Measurements from ENCODE around the gene DLGAP1. TPM values are rescaled to one million over a fixed set of nuclear protein-coding genes. Genes with fewer than 3 reads are reported as not detected.

Gene DLGAP1
- total and polyA plus RNA-seq, 10 of the 15 experiments (the other 5 are each of a cell fraction or from before 2014, with no cell fraction given) = 0.23 to 27.6 (median 1.9) TPM

DNA sequence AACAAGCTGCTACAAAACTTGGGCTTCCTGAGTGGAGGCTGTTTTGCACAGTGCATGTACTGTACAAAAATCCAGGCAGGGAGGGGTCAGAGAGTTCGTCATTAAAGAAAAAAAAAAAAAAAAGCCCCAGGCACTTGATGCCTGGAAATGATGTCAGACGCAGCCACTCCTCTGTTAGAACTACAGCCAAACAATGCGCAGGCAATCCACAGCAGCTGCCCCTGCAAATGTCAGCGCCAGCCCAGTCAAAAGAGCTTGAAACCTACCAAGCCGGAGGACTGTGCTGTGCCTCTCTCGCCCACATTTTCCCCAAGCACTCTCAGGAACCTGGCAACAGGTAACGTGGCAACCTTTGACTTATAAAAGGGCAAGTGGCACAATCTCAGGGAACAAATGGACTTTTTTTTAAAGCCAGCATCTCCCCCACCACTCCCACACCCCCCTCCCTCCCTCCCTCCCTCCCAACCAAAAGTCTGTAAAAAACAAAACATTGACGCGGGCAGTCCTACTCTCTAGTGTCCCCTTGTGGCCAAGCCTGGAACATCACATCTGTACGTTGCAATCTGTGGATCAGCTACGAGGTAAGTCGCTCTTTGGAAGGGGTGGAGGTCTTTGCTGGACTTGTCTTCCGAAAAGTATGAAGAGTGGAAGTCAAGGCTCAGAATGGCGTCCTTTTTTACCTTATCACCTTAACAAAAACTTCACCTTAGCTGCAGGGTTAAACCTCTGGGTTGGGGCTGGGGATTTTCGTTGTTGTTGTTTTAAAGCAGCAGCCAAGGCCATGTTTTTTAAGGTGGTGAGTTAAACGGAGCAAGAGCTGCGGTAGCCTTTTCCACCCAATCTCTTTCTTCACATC lies 861.0 kb downstream of the DLGAP1 start (continued):
- TF ChIP-seq ASH2L (IDR thresholded peaks at IDR 0.05; ENCODE audit: borderline replicate concordance, low read depth) (0 out of 2 replicates have a peak, but pooled peaks have one; percentile 73), ZNF274 (IDR thresholded peaks at IDR 0.05; ENCODE audit: insufficient read depth, insufficient read length) (no peak), EED (IDR thresholded peaks at IDR 0.05; ENCODE audit: low read depth) (0 out of 2 replicates have a peak, but pooled peaks have one; percentile 13), SMARCA5 (IDR thresholded peaks at IDR 0.05) (no peak), PAX8 (IDR thresholded peaks at IDR 0.05) (no peak), SRF (IDR thresholded peaks at IDR 0.05; ENCODE audit: low read depth in 2 of 2, low read length in 2 of 2) (0 out of 4 replicates have a peak, but pooled peaks of 1 of the 2 experiments have one; percentile 18), WRNIP1 (IDR thresholded peaks at IDR 0.05; ENCODE audit: borderline replicate concordance, low read depth, low read length) (no peak), PAX5 (IDR thresholded peaks at IDR 0.05; ENCODE audit: borderline replicate concordance, low read depth, low read length) (peak; percentile 33; the same call in 1 of the 2 replicates), SUPT20H (IDR thresholded peaks at IDR 0.05; ENCODE audit: borderline replicate concordance, control insufficient read depth, low read depth, low read length) (no peak), EGR1 (IDR thresholded peaks at IDR 0.05; ENCODE audit: borderline replicate concordance in 1 of 2, low read depth in 2 of 2, low read length in 2 of 2) (peak in 1 of 2 experiments; percentile 27; a peak in 1 of 3 replicates), NR2C1 (IDR thresholded peaks at IDR 0.05) (no peak), USF2 (IDR thresholded peaks at IDR 0.05; ENCODE audit: borderline replicate concordance, low read depth, low read length) (no peak), SIX5 (IDR thresholded peaks at IDR 0.05; ENCODE audit: low read depth, low read length, severe bottlenecking) (no peak), GATAD2B (conservative IDR thresholded peaks at IDR 0.05; ENCODE audit: low read depth) (no peak), CTCF (IDR thresholded peaks at IDR 0.05 in 2 of 3, conservative IDR thresholded peaks at IDR 0.05 in 1 of 3; ENCODE audit: control insufficient read depth in 2 of 3, extremely low read depth in 1 of 3, insufficient read depth in 1 of 3, low read depth in 3 of 3, low read length in 3 of 3) (peak; percentile 82 to 95 (median 83)), BCL3 (IDR thresholded peaks at IDR 0.05; ENCODE audit: borderline replicate concordance, insufficient read depth, low read depth, low read length, poor library complexity, severe bottlenecking) (peak; percentile 4), NR2F1 (conservative IDR thresholded peaks at IDR 0.05) (no peak), BACH1 (IDR thresholded peaks at IDR 0.05; ENCODE audit: borderline replicate concordance) (no peak; the same call in 1 of the 2 replicates), JUND (IDR thresholded peaks at IDR 0.05; ENCODE audit: low read depth, low read length) (peak; percentile 26; the same call in 1 of the 2 replicates)
- TF ChIP-seq, protein P1, sequence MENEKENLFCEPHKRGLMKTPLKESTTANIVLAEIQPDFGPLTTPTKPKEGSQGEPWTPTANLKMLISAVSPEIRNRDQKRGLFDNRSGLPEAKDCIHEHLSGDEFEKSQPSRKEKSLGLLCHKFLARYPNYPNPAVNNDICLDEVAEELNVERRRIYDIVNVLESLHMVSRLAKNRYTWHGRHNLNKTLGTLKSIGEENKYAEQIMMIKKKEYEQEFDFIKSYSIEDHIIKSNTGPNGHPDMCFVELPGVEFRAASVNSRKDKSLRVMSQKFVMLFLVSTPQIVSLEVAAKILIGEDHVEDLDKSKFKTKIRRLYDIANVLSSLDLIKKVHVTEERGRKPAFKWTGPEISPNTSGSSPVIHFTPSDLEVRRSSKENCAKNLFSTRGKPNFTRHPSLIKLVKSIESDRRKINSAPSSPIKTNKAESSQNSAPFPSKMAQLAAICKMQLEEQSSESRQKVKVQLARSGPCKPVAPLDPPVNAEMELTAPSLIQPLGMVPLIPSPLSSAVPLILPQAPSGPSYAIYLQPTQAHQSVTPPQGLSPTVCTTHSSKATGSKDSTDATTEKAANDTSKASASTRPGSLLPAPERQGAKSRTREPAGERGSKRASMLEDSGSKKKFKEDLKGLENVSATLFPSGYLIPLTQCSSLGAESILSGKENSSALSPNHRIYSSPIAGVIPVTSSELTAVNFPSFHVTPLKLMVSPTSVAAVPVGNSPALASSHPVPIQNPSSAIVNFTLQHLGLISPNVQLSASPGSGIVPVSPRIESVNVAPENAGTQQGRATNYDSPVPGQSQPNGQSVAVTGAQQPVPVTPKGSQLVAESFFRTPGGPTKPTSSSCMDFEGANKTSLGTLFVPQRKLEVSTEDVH (IDR thresholded peaks at IDR 0.05; ENCODE audit: low read depth, partially characterized antibody) = no peak
- TF ChIP-seq, protein P2, sequence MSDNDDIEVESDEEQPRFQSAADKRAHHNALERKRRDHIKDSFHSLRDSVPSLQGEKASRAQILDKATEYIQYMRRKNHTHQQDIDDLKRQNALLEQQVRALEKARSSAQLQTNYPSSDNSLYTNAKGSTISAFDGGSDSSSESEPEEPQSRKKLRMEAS (IDR thresholded peaks at IDR 0.05; ENCODE audit: low read depth, low read length) = 0 out of 2 replicates have a peak, but pooled peaks have one; percentile 24
